DOHH2 (cell line): Measurements from ENCODE around the gene SNX1.

Experiments
- H3F3A ChIP-seq: fragments of 200-600 bp; sonication (generic), shearing (Covaris generic); 2 replicates; pipeline ENCODE4 v1.6.0; 2016; ENCODE audit warnings: antibody characterized with exemption, mild to moderate bottlenecking; ENCODE audit not compliant: control insufficient read depth, insufficient read depth
- H3K27ac ChIP-seq: fragments of 200-600 bp; sonication (generic); 2 replicates; pipeline ENCODE4 v1.5.1; 2014; ENCODE audit warnings: low read depth, mild to moderate bottlenecking, low read length, moderate library complexity
- H3K27me3 ChIP-seq: fragments of 200-600 bp; sonication (generic); 2 replicates; pipeline ENCODE4 v1.6.1; 2014; ENCODE audit warnings: mild to moderate bottlenecking, low read length, mixed read lengths; ENCODE audit not compliant: control insufficient read depth
- H3K36me3 ChIP-seq: fragments of 200-600 bp; sonication (generic); 2 replicates; pipeline ENCODE4 v1.6.1; 2014; ENCODE audit warnings: mild to moderate bottlenecking, low read length, moderate library complexity, mixed read lengths; ENCODE audit not compliant: control insufficient read depth
- H3K4me1 ChIP-seq: fragments of 200-600 bp; sonication (generic); 2 replicates; pipeline ENCODE4 v1.6.1; 2014; ENCODE audit warnings: mild to moderate bottlenecking, low read length, mixed read lengths; ENCODE audit not compliant: control insufficient read depth
- H3K4me2 ChIP-seq: fragments of 200-600 bp; sonication (generic); 2 replicates; pipeline ENCODE4 v1.6.0; 2014; ENCODE audit warnings: mild to moderate bottlenecking, low read length, moderate library complexity
- H3K4me3 ChIP-seq: fragments of 200-600 bp; sonication (generic); 2 replicates; pipeline ENCODE4 v1.5.1; 2014; ENCODE audit warnings: mild to moderate bottlenecking, low read length, mixed read lengths
- H3K79me2 ChIP-seq: fragments of 200-600 bp; sonication (generic); 2 replicates; pipeline ENCODE4 v1.6.1; 2014; ENCODE audit warnings: mild to moderate bottlenecking, low read length, mixed read lengths; ENCODE audit not compliant: control insufficient read depth
- H3K9me2 ChIP-seq: fragments of 200-600 bp; sonication (generic); replicated peaks from 2 replicates; pipeline ENCODE4 v1.6.1; 2014; ENCODE audit warnings: mild to moderate bottlenecking, low read length, mixed read lengths; ENCODE audit not compliant: control insufficient read depth
- H3K9me3 ChIP-seq: fragments of 200-600 bp; sonication (generic); 2 replicates; pipeline ENCODE4 v1.6.1; 2014; ENCODE audit warnings: antibody characterized with exemption, low read length, mixed read lengths; ENCODE audit not compliant: control insufficient read depth, insufficient read depth
- H4K20me1 ChIP-seq: fragments of 200-600 bp; sonication (generic); 2 replicates; pipeline ENCODE4 v1.6.0; 2014; ENCODE audit warnings: low read depth, mild to moderate bottlenecking, antibody characterized with exemption, low read length, moderate library complexity; ENCODE audit not compliant: control insufficient read depth, insufficient read depth
- EZH2phosphoT487 ChIP-seq: fragments of 200-600 bp; sonication (generic); IDR thresholded peaks from 2 replicates; pipeline ENCODE4 v1.6.1; 2017; ENCODE audit warnings: borderline replicate concordance, mild to moderate bottlenecking, antibody characterized with exemption, low read length, moderate library complexity, mixed read lengths
- TF ChIP-seq, protein P1 (sequence below): fragments of 200-600 bp; sonication (generic); IDR thresholded peaks from one replicate; pipeline ENCODE4 v1.5.1; 2014; ENCODE audit warnings: antibody characterized with exemption, mild to moderate bottlenecking, low read depth, low read length; ENCODE audit not compliant: poor library complexity, severe bottlenecking

The SNX1 gene

DNA sequence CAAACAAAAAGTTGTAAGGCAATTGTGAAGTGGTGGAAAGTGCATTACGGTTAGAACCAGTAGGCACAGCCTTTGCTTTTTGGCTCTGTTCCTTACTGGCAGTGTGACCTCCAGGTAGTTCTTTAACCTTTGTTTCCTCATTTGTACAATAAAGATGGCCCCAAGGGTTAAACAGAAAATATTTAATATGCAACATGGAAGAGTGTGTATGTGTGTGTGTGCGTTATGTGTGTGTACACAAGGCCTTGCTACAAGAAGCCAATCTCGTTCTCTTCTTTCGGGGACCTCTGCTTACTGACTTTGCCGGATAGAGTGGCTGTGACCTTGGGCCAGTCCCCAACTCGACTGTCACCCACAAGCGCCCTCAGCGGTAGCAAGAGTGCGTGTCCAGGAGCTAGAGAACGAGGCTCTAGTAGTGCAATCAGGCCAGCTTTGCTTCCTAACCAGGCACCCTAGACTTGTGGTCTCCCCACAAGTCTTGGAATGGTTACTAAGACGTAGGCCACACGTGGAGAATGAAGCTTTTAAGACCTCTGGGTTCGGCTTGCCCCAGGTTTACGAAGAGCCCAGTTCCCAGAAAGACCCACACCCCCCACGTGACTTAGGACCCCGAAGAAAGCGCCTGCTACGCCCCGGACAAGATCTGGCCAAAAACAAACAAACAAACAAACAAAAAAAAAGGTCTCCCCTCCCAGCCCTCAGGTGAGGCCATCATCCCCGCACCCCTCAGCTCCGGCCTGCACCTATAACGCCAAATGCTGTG lies 2.7 kb upstream of the SNX1 start:
- Histone ChIP-seq H3K27me3 (no peaks in the 10 kb centered on the region), H3K36me3 (peaks cover 38% of the 10 kb centered on the region), H3K79me2 (peaks cover 95% of the 10 kb centered on the region), H3F3A (peaks cover 6% of the 10 kb centered on the region; the same call in 1 of the 2 replicates), H3K9me2 (no peaks in the 10 kb centered on the region), H4K20me1 (peaks cover 4% of the 10 kb centered on the region; the same call in 1 of the 2 replicates), H3K4me1 (peaks cover 61% of the 10 kb centered on the region), H3K4me3 (peak overlapping the region; percentile 83), H3K4me2 (peak overlapping the region; percentile 87), H3K27ac (peak overlapping the region; percentile 80), H3K9me3 (no peaks in the 10 kb centered on the region)
- no peak for TF ChIP-seq EZH2phosphoT487
- TF ChIP-seq, protein P1, sequence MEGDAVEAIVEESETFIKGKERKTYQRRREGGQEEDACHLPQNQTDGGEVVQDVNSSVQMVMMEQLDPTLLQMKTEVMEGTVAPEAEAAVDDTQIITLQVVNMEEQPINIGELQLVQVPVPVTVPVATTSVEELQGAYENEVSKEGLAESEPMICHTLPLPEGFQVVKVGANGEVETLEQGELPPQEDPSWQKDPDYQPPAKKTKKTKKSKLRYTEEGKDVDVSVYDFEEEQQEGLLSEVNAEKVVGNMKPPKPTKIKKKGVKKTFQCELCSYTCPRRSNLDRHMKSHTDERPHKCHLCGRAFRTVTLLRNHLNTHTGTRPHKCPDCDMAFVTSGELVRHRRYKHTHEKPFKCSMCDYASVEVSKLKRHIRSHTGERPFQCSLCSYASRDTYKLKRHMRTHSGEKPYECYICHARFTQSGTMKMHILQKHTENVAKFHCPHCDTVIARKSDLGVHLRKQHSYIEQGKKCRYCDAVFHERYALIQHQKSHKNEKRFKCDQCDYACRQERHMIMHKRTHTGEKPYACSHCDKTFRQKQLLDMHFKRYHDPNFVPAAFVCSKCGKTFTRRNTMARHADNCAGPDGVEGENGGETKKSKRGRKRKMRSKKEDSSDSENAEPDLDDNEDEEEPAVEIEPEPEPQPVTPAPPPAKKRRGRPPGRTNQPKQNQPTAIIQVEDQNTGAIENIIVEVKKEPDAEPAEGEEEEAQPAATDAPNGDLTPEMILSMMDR, result peak; percentile 57

DNA sequence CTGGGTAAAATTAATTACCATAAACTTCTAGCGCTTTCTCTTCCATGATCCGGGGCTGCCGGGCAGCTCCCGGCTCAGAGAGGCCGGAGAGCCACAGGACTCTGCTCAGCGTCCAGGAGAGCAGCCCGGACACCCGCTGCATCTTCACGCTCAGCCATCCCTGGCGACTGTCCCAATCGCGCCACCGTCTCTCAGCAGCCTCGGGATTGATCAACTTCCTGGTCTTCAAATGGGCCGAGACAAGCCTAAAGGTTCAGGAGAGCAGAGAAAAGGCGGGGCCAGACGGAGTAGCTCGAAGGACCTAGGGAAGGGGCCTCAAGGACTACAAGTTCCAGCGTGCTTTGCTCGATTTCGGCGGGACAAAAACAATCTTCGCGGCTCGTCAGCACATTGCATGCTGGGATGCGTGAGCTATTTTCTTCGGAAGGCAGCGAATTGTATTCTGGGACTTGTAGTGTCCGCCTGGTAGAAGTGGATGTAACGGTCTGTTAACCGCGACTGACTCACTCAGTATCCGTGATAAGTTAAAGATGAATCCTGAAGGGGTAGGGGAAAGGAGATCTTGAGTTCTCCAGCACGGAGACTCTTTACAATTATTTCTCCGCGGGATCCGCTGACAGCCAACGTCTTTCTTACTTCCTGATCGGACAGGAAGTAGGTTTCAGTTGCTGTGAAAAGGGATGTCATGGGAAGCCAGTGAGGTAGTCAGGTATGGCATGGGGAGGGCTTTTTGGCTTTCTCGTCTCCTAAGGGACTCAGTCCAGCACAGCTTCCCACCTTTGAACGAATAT lies 2.0 kb upstream of the SNX1 start, which contains the start of gene CIAO2A:
Gene CIAO2A, minus strand, starts transcription at position 212 of the 791 bp plus-strand sequence. Its CDS starts 70 bp downstream, at position 142.
- TF ChIP-seq, protein P1, result no peak
- TF ChIP-seq EZH2phosphoT487, result no peak
- H4K20me1 ChIP-seq, result peaks cover 6% of the 10 kb centered on the region; the same call in 1 of the 2 replicates
- peak within 1 kb of the TSS; percentile 87 for H3K4me2 ChIP-seq
- peak within 1 kb of the TSS; percentile 83 for H3K4me3 ChIP-seq
- peaks cover 6% of the 10 kb centered on the region; the same call in 1 of the 2 replicates for H3F3A ChIP-seq
- H3K27ac ChIP-seq, result peak within 1 kb of the TSS; percentile 80
- H3K36me3 ChIP-seq, result peaks cover 33% of the 10 kb centered on the region
- no peaks in the 10 kb centered on the region for H3K9me3 ChIP-seq
- H3K4me1 ChIP-seq, result peaks cover 63% of the 10 kb centered on the region
- H3K9me2 ChIP-seq, result no peaks in the 10 kb centered on the region
- peaks cover 95% of the 10 kb centered on the region for H3K79me2 ChIP-seq
- no peaks in the 10 kb centered on the region for H3K27me3 ChIP-seq

DNA sequence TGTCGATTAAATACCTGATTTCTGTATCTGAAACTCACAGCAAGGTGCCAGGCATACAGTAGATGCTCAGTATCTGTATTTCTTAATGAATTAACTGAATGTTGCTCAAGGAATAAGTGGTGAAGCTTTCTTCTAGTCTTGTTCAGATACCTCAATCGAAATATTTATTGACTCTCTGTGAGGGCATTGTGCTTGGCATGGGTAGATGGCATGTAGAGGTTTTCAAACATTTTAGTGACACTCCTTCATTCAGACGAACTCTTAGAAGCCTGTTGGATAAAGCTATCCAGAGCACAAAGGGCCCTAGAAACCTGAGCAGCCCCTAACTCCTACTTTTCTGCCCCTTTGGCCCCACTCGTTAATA lies 369 bp upstream of the SNX1 start:
- Histone ChIP-seq H3K27ac (0 out of 2 replicates have a peak overlapping the region, but pooled peaks have one; percentile 80), H3K9me2 (no peaks in the 10 kb centered on the region), H3K4me2 (peak overlapping the region; percentile 87), H3K27me3 (no peaks in the 10 kb centered on the region), H4K20me1 (peaks cover 6% of the 10 kb centered on the region), H3K4me1 (peaks cover 61% of the 10 kb centered on the region), H3F3A (peaks cover 6% of the 10 kb centered on the region; the same call in 1 of the 2 replicates), H3K79me2 (peaks cover 95% of the 10 kb centered on the region), H3K9me3 (no peaks in the 10 kb centered on the region), H3K4me3 (peak overlapping the region; percentile 83), H3K36me3 (peaks cover 17% of the 10 kb centered on the region)
- TF ChIP-seq, protein P1, result no peak
- TF ChIP-seq EZH2phosphoT487, result no peak
